ENCODE results near the gene WFS1.

WFS1 gene

GRCh38 chr4:6342530-6343293, 73.1 kb downstream of the WFS1 start:
- no peak for DNase-seq

- no peak for DNase-seq
Measured at GRCh38 chr4:6343939-6344408, 74.3 kb downstream of the WFS1 start.

GRCh38 chr4:6345096-6345830, 75.6 kb downstream of the WFS1 start:
- no peak for DNase-seq

GRCh38 chr4:6345866-6346265, 76.2 kb downstream of the WFS1 start:
- no peak for DNase-seq

GRCh38 chr4:6346373-6347110, 76.9 kb downstream of the WFS1 start:
- DNase-seq: no peak

- no peak for DNase-seq
Measured at GRCh38 chr4:6347511-6348045, 77.9 kb downstream of the WFS1 start.

- no peak for DNase-seq
Measured at GRCh38 chr4:6348408-6348807, 78.8 kb downstream of the WFS1 start.

GRCh38 chr4:6349896-6350603, 80.4 kb downstream of the WFS1 start:
- no peak for DNase-seq

- no peak for DNase-seq
Measured at GRCh38 chr4:6350646-6351045, 81.0 kb downstream of the WFS1 start.

- DNase-seq: no peak
Measured at GRCh38 chr4:6351246-6352000, 81.8 kb downstream of the WFS1 start.

GRCh38 chr4:6352031-6352692, 82.5 kb downstream of the WFS1 start:
- peak; percentile 56 for DNase-seq

Data from NCI-H526 treated with DMSO at 0.1 percent for 48 hours (cell line).